Testis (tissue), 3 donors: ENCODE results near the gene TMEM209. TPM values are rescaled to one million over a fixed set of nuclear protein-coding genes. Genes with fewer than 3 reads are reported as not detected.
A peak's percentile ranks its signal among the peaks of the same experiment; 100 is the strongest.

Source experiments
- DNase-seq: peaks from one replicate; pipeline ENCODE4 v3.0.0-alpha.2; 2019
- H3K27ac ChIP-seq, 2 donors: fragments of 200-600 bp; sonication (generic); one replicate each; pipeline ENCODE4 v1.5.1; 2019
- H3K27me3 ChIP-seq: fragments of 200-600 bp; sonication (generic); one replicate; pipeline ENCODE4 v1.5.1; 2019
- H3K36me3 ChIP-seq: fragments of 200-600 bp; sonication (generic); one replicate; pipeline ENCODE4 v1.5.1; 2017; ENCODE audit warnings: low read depth; ENCODE audit errors: missing control alignments
- H3K4me1 ChIP-seq: fragments of 200-600 bp; sonication (generic); one replicate; pipeline ENCODE4 v1.5.1; 2019
- H3K4me3 ChIP-seq, 2 donors: fragments of 200-600 bp; sonication (generic); one replicate each; pipeline ENCODE4 v1.5.1; 2017 to 2019
- H3K9me3 ChIP-seq: fragments of 200-600 bp; sonication (generic); one replicate; pipeline ENCODE4 v1.5.1; 2017
- CTCF ChIP-seq, 3 experiments: fragments of 450-650 bp in 2 of 3; fragments of 200-600 bp in 1 of 3; sonication (generic) in 1 of 3; IDR thresholded peaks; one replicate each; pipeline ENCODE4 v1.5.1; 2016 to 2019; ENCODE audit warnings: antibody characterized with exemption in 3 of 3, mild to moderate bottlenecking in 2 of 3, moderate library complexity in 1 of 3
- POLR2A ChIP-seq: fragments of 450-650 bp; IDR thresholded peaks from one replicate; pipeline ENCODE4 v1.6.1; 2017; ENCODE audit warnings: antibody characterized with exemption, mild to moderate bottlenecking, moderate library complexity
- WGBS, 2 donors: methylation state at CpG; one replicate each; pipeline ENCODE4 v1.1.5; 2018; 5-methylcytosine and 5-hydroxymethylcytosine counted together
- intact Hi-C: fragments of 100-400 bp; cut with DNase I; formaldehyde crosslinking; loops from one replicate; pipeline ENCODE4 v1.15.1; 2023; ENCODE audit warnings: low total_unique reads
- polyA plus RNA-seq: library from polyadenylated mRNA; stranded (reverse); fragments of 350-450 nt; fragmentation: Illumina TruSeq; extraction: RNeasy Lipid Tissue Mini Kit (QIAGEN cat#74804); gene quantifications from one replicate; pipeline ENCODE4 v1.2.3, GENCODE V29; 2014; ENCODE audit warnings: low read depth, low replicate concordance; ENCODE audit not compliant: insufficient read depth
- total RNA-seq, 2 donors: library from RNA; depleted of rRNA; stranded (reverse); fragments of >200 nt; gene quantifications; one replicate each; pipeline ENCODE4 v1.2.3, GENCODE V29; 2016

The TMEM209 gene
- total and polyA plus RNA-seq, 3 donors from 2014 or later = 28.4 to 37.5 (median 33.8) TPM

- Histone ChIP-seq H3K36me3 (no peaks in the 10 kb centered on the region), H3K27ac (no peak overlapping the region), H3K27me3 (no peaks in the 10 kb centered on the region), H3K4me3 (no peak overlapping the region), H3K9me3 (no peaks in the 10 kb centered on the region), H3K4me1 (peaks cover 12% of the 10 kb centered on the region)
- intact Hi-C loops = no loop called here
- WGBS, 2 donors = 38 to 51% methylated on average over 7 to 29 of the region's 29 CpGs
- TF ChIP-seq POLR2A (no peak), CTCF (IDR thresholded peaks at IDR 0.05) (no peak)
- DNase-seq = no peak
Measured at GRCh38 chr7:130153211-130153908, 51.8 kb downstream of the TMEM209 start.

- no peak overlapping the region for H3K4me3 ChIP-seq
- no peak overlapping the region for H3K27ac ChIP-seq
- TF ChIP-seq POLR2A (no peak), CTCF (IDR thresholded peaks at IDR 0.05) (no peak)
- H3K4me1 ChIP-seq = peaks cover 12% of the 10 kb centered on the region
- H3K9me3 ChIP-seq = no peaks in the 10 kb centered on the region
- H3K36me3 ChIP-seq = no peaks in the 10 kb centered on the region
- no peaks in the 10 kb centered on the region for H3K27me3 ChIP-seq
- 48 to 49% methylated on average over 7 to 17 of the region's 17 CpGs for WGBS, 2 donors
- intact Hi-C loops = no loop called here
- DNase-seq = peak; percentile 23
Measured at GRCh38 chr7:130152493-130153210, 52.6 kb downstream of the TMEM209 start.

- no peak overlapping the region for H3K27ac ChIP-seq
- H3K36me3 ChIP-seq = no peaks in the 10 kb centered on the region
- H3K4me1 ChIP-seq = peaks cover 12% of the 10 kb centered on the region
- no peaks in the 10 kb centered on the region for H3K27me3 ChIP-seq
- no peak for TF ChIP-seq CTCF (IDR thresholded peaks at IDR 0.05)
- TF ChIP-seq POLR2A = no peak
- H3K9me3 ChIP-seq = no peaks in the 10 kb centered on the region
- no peak overlapping the region for H3K4me3 ChIP-seq
- intact Hi-C loops = no loop called here
- DNase-seq = no peak
- WGBS, 2 donors = 77 to 94% methylated on average over 5 of the region's 5 CpGs
Measured at GRCh38 chr7:130151591-130152492, 53.4 kb downstream of the TMEM209 start.

GRCh38 chr7:130150587-130150986 lies 54.6 kb downstream of the TMEM209 start:
- WGBS, 2 donors = 93 to 100% methylated on average over 7 to 11 of the region's 11 CpGs
- Histone ChIP-seq H3K4me1 (peaks cover 12% of the 10 kb centered on the region), H3K27me3 (no peaks in the 10 kb centered on the region), H3K9me3 (no peaks in the 10 kb centered on the region), H3K36me3 (no peaks in the 10 kb centered on the region), H3K4me3 (no peak overlapping the region), H3K27ac (no peak overlapping the region)
- DNase-seq = no peak
- TF ChIP-seq POLR2A (no peak), CTCF (IDR thresholded peaks at IDR 0.05) (no peak)
- intact Hi-C loops = no loop called here
